ENCODE results near the gene ENGASE. TPM values are rescaled to one million over a fixed set of nuclear protein-coding genes. Genes with fewer than 3 reads are reported as not detected.

The ENGASE gene
- polyA plus RNA-seq, 1 of the 3 experiments (the other 2 are of a cell fraction), result 30.1 TPM

DNA sequence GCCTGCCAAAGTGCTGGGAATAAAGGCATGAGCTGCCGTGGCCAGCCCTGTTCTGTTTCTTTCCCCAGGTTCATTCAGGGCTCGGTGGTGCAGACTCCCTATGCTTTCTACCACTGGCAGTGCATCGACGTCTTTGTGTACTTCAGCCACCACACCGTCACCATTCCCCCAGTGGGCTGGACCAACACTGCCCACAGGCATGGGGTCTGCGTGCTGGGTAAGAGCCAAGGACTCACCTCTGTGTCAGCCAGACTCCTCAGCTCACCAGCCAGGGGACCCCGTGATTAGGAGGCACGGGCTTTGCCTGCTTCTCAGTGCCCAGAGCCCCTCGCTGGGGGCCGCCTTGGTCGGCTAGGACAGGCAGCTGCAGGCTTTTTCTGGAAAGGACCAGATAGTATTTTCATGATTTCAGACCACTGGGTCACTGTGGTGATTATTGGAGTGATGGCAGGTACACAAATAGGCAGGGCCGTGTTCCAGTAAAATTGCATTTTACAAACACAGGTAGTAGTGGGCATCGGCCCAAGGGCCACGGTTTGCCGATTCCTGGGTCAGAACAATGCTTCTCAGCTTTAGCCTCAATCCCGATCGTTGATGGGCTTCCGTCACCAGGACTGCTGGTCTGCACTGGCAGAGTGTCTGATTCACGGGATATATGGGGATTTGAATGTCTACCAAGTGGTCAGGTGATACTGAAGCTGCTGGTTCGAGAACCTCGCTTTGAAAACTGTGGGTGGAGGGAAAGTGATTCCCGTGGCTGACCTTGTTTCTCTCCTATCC is 5.0 kb downstream of the ENGASE start:
- no peaks in the 10 kb centered on the region for H3K9me2 ChIP-seq
- H3K9ac ChIP-seq, result no peak overlapping the region
- no peaks in the 10 kb centered on the region for H3K9me3 ChIP-seq
- no peak overlapping the region for H2AFZ ChIP-seq (ENCODE audit: low read depth)
- no peaks in the 10 kb centered on the region for H3K27me3 ChIP-seq (ENCODE audit: insufficient read depth)
- H3F3A ChIP-seq (replicated peaks; ENCODE audit: insufficient read depth), result peaks cover 3% of the 10 kb centered on the region
- peaks cover 4% of the 10 kb centered on the region; the same call in 1 of the 2 replicates for H3K79me2 ChIP-seq (ENCODE audit: insufficient read depth)
- peak; percentile 27 for DNase-seq
- peaks cover 7 to 42% of the 10 kb centered on the region in 2 experiments for H3K36me3 ChIP-seq (replicated peaks in 1 of 2; ENCODE audit: control insufficient read depth in 1 of 2, insufficient read depth in 2 of 2, low read length in 1 of 2)
- CTCF ChIA-PET, result interaction anchor here (0.7 to 45.1 kb wide), 11 partner anchors 8 to 323 kb away, joined by 3 to 1305 read pairs (median 4); no protein-coding TSS in a partner anchor
- H3K4me2 ChIP-seq, result no peak overlapping the region
- TF ChIP-seq SMC3 (IDR thresholded peaks at IDR 0.05; ENCODE audit: low read depth, low read length) (no peak), YY1 (IDR thresholded peaks at IDR 0.05; ENCODE audit: low read depth) (no peak), RXRA (IDR thresholded peaks at IDR 0.05; ENCODE audit: borderline replicate concordance, low read depth) (no peak), EZH2phosphoT487 (IDR thresholded peaks at IDR 0.05; ENCODE audit: borderline replicate concordance, low read depth) (no peak), PBX3 (IDR thresholded peaks at IDR 0.05) (no peak), NFIC (IDR thresholded peaks at IDR 0.05; ENCODE audit: borderline replicate concordance) (no peak), RFX5 (IDR thresholded peaks at IDR 0.05; ENCODE audit: low read length) (no peak), ELF1 (IDR thresholded peaks at IDR 0.05) (no peak), POLR2AphosphoS5 (IDR thresholded peaks at IDR 0.05; ENCODE audit: low read depth, low read length) (no peak), FOXJ3 (CRISPR knock-in tag; IDR thresholded peaks at IDR 0.05) (no peak), MEF2A (IDR thresholded peaks at IDR 0.05; ENCODE audit: borderline replicate concordance, low read depth) (no peak), TEAD4 (IDR thresholded peaks at IDR 0.05; ENCODE audit: borderline replicate concordance, insufficient read depth) (no peak), GABPA (IDR thresholded peaks at IDR 0.05; ENCODE audit: low read depth) (no peak), GATA2 (CRISPR knock-in tag; IDR thresholded peaks at IDR 0.05) (no peak)
- TF ChIP-seq, protein P1, sequence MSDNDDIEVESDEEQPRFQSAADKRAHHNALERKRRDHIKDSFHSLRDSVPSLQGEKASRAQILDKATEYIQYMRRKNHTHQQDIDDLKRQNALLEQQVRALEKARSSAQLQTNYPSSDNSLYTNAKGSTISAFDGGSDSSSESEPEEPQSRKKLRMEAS (IDR thresholded peaks at IDR 0.05; ENCODE audit: low read depth), result no peak
- TF ChIP-seq, protein P2, sequence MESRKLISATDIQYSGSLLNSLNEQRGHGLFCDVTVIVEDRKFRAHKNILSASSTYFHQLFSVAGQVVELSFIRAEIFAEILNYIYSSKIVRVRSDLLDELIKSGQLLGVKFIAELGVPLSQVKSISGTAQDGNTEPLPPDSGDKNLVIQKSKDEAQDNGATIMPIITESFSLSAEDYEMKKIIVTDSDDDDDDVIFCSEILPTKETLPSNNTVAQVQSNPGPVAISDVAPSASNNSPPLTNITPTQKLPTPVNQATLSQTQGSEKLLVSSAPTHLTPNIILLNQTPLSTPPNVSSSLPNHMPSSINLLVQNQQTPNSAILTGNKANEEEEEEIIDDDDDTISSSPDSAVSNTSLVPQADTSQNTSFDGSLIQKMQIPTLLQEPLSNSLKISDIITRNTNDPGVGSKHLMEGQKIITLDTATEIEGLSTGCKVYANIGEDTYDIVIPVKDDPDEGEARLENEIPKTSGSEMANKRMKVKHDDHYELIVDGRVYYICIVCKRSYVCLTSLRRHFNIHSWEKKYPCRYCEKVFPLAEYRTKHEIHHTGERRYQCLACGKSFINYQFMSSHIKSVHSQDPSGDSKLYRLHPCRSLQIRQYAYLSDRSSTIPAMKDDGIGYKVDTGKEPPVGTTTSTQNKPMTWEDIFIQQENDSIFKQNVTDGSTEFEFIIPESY (IDR thresholded peaks at IDR 0.05; ENCODE audit: borderline replicate concordance, low read depth), result no peak
- TF ChIP-seq, protein P3, sequence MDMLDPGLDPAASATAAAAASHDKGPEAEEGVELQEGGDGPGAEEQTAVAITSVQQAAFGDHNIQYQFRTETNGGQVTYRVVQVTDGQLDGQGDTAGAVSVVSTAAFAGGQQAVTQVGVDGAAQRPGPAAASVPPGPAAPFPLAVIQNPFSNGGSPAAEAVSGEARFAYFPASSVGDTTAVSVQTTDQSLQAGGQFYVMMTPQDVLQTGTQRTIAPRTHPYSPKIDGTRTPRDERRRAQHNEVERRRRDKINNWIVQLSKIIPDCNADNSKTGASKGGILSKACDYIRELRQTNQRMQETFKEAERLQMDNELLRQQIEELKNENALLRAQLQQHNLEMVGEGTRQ (IDR thresholded peaks at IDR 0.05; ENCODE audit: borderline replicate concordance, low read depth, low read length), result no peak
- TF ChIP-seq, protein P4, sequence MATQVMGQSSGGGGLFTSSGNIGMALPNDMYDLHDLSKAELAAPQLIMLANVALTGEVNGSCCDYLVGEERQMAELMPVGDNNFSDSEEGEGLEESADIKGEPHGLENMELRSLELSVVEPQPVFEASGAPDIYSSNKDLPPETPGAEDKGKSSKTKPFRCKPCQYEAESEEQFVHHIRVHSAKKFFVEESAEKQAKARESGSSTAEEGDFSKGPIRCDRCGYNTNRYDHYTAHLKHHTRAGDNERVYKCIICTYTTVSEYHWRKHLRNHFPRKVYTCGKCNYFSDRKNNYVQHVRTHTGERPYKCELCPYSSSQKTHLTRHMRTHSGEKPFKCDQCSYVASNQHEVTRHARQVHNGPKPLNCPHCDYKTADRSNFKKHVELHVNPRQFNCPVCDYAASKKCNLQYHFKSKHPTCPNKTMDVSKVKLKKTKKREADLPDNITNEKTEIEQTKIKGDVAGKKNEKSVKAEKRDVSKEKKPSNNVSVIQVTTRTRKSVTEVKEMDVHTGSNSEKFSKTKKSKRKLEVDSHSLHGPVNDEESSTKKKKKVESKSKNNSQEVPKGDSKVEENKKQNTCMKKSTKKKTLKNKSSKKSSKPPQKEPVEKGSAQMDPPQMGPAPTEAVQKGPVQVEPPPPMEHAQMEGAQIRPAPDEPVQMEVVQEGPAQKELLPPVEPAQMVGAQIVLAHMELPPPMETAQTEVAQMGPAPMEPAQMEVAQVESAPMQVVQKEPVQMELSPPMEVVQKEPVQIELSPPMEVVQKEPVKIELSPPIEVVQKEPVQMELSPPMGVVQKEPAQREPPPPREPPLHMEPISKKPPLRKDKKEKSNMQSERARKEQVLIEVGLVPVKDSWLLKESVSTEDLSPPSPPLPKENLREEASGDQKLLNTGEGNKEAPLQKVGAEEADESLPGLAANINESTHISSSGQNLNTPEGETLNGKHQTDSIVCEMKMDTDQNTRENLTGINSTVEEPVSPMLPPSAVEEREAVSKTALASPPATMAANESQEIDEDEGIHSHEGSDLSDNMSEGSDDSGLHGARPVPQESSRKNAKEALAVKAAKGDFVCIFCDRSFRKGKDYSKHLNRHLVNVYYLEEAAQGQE (IDR thresholded peaks at IDR 0.05; ENCODE audit: low read depth, low read length), result no peak
- no peak overlapping the region for H3K27ac ChIP-seq (ENCODE audit: low read depth in 2 of 2, low read length in 1 of 2)
- peaks cover 9% of the 10 kb centered on the region for H4K20me1 ChIP-seq (ENCODE audit: insufficient read depth)
- H3K4me1 ChIP-seq (ENCODE audit: control insufficient read depth in 1 of 2, insufficient read depth in 2 of 2, low read depth in 1 of 2, low read length in 1 of 2), result peaks cover 0 to 21% of the 10 kb centered on the region in 2 experiments; a peak in 1 of 4 replicates
- WGBS (ENCODE audit: low lambda C conversion rate), result 95% methylated on average over 22 of the region's 22 CpGs
- no peak overlapping the region for H3K4me3 ChIP-seq (ENCODE audit: low read depth in 2 of 2, low read length in 1 of 2)
- POLR2A ChIA-PET, result no interaction called here
